GM21526 (cell line): ENCODE results near the gene ANKRD18A.
"Not testable (repeated sequence)": the region's sequence is repeated elsewhere in the genome, so short reads cannot be mapped to it uniquely, and the experiment has no call there.

Experiments
- ATAC-seq: cut with Tn5 transposase; IDR thresholded peaks from one replicate; pipeline ENCODE4 v1.9.1; 2021; ENCODE audit warnings: moderate library complexity; ENCODE audit not compliant: unreplicated experiment, low FRiP score

Gene ANKRD18A

DNA sequence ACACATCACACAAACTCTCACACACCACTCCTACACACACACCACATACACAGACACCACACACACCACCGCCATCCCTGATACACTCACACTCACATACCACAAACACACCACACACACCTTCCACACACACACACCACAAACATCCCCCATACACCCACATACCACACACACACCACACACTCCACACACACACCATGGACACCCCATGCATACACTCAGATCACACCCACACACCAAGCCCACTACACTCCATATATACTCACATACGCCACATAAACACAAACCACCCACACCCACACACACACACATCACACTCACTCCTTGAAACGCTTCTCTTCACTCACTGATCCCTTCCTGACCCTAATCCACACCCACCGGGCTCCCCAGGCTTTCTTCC is 9.1 kb upstream of the ANKRD18A start:
- no peak for ATAC-seq

DNA sequence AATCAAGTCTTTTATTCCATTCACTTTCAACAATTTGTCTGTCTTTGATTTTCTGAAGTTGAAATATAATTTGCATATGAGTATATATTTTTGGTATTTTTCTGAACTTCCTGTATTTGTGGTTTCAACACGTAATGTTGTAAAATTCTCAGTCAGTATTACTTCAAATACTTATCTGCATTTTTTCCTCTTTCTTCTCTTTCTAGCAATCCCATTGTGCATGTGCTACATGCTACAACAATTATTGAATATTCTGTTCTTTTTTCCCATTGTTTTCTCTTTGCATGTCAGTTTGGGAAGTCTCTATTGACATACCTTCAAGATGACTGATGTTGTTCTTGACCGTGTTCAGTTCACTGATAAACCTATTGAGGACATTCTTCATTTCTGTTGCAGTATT is 5.6 kb upstream of the ANKRD18A start:
- ATAC-seq, result no peak

DNA sequence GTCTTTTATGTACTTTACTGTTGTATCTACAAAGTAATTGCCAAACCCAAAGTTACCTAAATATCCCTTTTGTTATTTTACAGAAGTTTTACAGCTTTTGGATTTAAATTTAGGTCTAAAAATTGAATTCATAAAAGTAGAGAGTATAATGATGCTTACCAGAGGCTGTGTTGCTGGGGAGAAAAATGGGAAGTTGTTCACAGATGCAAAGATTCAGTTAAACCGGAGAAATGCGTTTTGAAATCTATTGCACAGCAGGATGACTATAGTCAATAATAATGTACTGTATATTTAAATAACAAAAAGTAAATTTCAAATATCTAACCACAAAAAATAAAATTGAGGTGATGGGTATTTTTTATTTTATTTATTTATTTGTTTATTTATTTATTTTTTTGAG is 2.6 kb upstream of the ANKRD18A start:
- ATAC-seq, result no peak

DNA sequence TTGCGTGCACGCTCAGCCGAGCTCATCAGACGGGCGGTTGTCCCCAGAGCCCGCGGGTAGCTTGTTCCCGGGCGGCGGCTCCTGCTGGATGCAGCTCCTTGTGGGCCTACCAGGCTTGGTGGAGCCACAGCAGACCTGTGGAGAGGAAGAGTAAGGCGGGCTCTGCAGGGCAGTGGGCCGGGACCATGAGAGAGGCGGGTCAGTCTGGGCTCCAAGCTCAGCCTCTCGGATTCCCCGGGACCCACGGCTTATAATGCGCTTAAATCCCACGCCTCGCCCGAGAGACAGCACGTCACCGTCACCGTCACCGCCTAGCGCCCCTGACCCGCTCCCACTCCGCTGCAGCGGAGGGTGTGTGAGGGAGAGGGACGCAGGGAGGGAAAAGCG is 1.9 kb upstream of the ANKRD18A start:
- ATAC-seq, result no peak

DNA sequence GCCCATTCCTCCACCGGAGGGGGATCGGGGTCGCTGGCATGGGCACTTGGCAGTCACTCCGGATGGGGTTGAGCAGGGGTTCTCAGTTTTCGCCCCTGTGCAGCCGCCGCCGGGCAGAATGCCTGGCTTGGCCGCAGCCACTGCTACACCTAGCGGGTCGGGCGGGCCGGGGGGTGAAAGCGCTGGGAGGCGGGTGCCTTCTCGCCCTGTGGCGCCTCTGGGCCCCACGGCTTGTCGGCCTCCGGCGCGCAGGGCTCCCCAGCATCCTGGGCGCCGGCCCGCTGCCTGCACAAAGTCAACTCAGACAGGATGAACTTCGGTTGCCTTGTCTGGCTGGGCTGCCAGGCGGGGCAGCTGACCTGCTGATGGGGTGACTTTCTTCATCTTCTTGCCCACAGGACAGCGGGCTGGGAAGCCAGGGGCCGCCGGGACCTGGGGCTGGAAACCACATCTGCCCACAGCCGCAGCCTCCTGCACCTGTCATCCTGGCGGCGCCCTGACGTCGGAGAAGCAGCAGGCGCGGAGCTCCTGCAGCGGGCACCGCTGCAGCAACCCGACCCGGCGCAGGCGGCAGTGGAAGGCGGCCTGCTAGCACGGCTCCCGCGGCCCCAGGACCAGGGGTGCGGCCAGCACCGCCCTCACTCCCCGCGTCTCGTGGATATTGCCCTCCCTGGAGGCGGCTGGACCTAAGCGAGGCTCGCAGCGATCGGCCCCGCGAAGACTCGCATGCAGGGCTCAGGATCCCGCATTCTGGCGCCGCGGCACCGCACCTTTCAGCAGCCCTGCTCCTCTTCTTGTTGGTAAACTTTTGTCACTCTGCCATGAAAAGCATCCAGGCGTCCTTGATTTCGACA is 1.3 kb upstream of the ANKRD18A start:
- peak; percentile 25 for ATAC-seq

DNA sequence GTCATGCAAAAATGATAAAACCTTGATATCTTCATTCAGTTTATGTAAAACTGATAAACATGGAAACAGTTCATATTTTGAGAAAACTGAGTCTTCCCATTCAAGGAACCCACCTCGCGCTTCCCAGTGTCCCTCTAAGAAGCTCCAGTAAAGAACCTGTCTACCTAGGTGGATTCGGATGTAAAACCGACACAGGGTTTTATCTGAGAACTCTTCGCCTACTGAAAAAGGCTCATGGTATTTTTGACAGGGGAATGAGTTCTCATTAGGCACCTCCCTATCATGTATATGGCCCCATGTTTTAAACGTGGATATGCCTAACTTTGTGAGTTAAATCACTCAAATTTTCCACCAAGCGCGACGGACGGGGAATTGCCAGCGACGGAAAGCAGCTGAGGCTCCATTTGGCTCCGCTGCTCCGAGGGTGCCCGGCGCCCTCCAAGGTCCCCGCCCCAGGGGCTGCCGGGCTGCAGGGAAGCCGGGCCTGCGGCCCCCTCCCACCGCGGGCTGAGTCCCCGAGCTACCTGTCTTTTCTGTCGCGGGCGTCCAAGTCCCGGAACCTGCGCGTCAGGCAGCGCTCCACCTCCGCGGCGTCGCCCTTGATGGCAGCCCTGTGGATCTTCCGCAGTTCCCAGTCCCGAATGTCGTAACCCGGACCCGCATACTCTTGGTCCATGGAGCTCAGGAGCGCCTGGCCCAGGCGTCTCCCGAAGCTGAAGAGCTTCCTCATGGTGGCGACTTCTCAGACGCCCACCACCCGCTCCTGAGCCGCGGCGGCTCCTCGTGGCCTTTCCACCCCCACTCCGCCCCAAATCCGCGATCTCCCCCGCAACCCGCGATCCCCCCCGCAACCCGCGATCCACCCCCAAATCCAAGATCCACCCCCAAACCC is 594 bp downstream of the ANKRD18A start:
- ATAC-seq, result no peak

DNA sequence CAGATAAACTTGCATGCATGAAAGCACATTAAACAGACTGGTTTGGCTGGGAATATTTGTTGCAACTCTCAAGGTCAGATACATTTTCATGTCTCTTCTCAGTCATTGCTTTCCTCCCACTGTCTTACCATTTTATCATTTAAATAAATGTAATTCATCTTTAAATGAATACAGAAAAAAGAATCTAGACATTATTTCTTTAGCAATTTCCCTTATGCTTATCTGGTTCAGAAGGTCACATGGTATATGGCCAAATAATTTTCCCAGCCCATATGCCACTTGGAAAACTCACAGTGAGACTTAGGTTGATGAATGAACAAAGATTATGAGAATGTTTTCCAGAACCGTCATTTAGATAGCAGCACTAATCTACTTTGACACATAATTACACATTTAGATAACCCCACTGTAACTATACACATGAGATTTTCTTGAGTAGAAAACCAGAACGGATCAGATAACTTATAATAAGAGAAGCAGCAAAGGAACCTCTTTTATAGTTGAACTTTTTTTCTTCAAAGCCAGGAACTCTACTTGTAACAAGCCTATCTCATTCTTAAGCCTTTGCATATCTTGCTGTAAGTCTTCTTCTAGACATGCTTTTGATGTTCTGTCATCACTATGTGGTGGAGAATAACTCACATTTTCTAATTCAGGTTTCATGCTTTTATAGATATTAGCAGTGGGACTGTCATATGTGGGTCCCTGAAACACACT is 22.2 kb downstream of the ANKRD18A start:
- ATAC-seq, result not testable (repeated sequence)

DNA sequence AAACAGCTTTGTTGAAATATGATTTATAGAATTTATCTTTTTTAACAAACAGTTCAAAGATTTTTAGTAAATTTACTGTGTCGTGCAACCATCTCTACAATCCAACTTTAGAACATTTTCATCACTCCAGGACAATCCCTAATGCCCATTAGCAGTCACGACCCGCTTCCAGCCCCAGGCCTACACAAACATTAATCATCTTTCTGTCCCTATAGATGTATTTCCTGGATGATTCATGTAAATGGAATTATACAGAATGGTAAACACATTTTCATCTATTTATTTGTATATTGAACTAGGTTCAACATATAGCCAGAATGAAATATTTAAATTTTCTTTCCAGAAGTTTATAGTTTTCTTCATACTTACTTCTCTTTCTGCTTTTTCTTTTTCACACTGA is 25.3 kb downstream of the ANKRD18A start:
- not testable (repeated sequence) for ATAC-seq

DNA sequence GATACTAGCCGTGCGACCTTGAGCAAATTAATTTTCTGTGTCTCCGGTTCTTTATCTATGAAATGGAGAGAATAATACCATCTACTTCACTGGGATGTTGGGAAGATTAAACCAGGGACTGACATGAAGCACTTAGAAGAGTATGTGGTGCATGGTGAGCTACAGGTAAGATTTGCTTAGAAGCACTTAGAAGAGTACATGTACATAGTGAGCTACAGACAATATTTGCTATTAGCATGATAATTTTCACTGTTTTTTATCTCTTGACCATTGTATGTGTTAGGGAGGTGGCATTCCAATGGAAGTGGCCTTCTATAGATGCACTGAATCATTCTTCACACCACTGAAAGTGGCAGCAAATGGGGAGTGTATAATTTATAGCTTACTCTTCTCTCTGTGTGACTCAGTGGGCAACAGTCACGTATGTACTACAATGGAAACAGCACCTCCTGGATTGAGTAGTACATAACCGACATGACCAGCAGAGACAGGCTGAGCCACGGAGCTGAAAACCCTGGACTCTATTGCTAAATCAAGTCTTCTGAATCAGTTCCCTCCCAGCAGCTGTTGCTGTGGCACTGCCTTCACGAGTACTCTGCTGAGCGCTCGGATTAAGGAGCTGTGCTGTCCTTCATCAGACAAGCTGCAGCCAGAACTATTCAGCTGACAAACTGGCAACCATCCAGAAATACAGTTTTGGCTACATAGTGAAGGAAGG is 28.9 kb downstream of the ANKRD18A start:
- not testable (repeated sequence) for ATAC-seq

DNA sequence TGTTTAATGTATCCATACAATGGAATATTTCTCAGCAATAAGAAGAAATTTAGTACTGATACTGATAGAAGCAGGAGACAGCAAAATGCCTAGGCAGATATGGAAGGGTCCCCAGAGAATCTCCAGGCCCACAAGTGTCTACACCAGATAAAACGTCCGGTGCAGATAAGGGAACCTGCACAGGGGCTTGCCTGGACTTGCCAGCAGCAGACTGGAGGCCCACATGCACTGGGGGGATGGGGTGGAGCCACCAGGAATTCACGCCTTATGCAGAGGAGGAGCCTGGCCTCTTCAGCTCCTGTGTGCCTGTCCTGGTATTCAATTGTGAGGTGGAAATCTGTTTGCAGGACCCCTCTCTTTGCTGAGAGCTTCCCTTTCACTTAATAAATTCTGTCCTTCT is 36.6 kb downstream of the ANKRD18A start:
- ATAC-seq, result not testable (repeated sequence)

DNA sequence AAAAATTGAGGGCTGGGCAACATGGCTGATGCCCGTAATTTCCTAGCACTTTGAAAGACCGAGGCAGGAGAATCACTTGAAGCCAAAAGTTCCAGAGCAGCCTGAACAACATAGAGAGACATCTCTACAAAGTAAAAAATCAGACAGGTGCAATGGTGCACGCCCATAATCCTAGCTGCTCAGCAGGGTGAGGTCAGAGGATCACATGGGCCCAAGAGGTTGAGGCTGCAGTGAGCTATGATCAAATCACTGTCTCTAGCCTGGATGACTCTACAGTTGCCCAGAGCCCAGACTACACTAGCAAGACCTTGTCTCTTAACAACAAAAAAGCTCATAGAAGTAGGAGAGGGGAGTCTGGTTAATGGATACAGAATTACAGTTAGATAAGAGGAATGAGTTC is 40.3 kb downstream of the ANKRD18A start:
- ATAC-seq, result not testable (repeated sequence)

DNA sequence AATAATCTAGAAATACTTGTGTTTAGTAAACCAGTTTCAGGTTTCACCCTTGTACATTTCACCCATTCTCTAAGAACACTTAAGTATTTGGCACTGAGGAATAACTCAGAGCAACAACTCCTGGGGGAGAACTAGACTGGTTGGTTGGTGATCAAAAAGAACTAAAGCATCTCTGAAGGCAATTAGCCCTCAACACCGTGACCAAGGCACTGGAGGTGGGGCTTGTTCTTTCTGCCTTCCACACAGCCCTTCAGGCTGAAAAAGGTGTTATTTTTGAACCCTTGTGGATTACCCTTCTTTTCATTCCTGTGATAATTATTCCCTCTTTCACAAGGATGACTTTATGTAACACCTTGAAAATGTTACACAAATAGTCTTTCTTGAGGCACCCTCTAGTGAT is 44.2 kb downstream of the ANKRD18A start:
- ATAC-seq, result not testable (repeated sequence)

DNA sequence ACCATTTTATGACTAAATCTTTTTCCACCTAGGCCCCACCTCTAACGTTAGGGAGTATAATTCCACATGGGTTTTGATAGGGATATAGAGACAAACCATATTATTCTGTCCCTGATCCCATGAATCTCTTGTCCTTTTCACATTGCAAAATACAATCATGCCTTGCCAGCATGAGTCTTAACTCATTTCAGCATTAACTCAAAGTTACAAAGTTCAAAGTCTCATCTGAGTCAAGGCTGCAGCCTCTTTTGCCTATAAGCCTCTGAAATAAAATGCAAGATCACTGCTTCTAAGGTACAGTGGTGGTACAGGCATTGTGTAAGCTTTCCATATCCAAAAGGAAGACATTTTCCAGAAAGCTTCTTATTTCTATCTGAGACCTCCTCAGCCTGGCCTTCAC is 54.3 kb downstream of the ANKRD18A start:
- ATAC-seq, result not testable (repeated sequence)

DNA sequence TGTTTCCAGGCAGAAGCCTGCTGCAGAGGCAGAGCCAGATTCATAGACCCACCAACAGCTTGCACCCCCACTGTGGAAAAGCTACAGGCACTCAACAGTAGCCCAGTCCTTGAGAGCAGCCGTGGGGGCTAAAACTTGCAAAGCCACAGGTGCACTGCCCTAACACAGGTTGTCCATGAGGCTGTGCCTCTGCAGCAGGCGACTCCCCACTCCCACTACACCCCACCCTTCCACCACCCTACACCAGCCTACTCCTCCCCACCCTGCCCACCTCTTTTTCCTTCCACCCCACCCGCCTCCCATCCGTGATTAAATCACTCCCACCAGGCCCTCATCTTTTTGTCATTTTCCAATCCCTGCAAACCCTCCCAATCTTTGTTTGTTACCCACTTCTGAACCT is 55.2 kb downstream of the ANKRD18A start:
- ATAC-seq, result not testable (repeated sequence)

DNA sequence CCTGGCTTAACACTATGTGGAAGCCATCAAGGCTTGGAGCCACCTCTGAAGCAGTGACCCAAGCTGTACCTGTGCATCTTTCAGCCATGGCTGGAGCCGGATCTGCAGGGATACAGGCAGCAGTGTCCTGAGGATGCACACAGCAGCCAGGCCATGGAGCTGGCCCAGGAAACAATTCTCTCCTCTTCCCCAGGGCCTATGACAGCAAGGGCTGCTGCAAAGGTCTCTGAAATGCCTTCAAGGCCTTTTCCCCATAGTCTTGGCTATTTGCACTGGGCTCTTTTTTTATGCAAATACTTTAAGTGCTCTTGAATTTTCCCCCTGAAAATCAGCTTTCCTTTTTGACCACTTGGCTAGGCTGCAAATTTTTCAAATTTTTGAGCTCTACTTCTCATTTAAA is 56.5 kb downstream of the ANKRD18A start:
- ATAC-seq, result not testable (repeated sequence)

DNA sequence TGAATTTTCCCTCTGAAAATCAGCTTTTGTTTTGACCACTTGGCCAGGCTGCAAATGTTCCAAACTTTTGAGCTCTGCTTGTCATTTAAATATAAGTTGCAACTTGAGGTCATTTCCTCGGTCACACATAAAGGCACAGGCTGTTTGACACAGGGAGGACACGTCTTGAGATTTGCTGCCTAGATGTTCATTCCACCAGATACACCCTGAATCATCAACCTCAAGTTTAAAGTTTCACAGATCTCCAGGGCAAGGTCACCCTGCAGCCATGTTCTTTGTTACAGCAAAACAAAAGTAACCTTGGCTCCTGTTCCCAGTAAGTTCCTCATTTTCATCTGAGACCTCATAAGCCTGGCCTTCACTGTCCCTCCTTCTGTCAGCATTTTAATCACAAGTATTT is 59.3 kb downstream of the ANKRD18A start:
- ATAC-seq, result not testable (repeated sequence)

DNA sequence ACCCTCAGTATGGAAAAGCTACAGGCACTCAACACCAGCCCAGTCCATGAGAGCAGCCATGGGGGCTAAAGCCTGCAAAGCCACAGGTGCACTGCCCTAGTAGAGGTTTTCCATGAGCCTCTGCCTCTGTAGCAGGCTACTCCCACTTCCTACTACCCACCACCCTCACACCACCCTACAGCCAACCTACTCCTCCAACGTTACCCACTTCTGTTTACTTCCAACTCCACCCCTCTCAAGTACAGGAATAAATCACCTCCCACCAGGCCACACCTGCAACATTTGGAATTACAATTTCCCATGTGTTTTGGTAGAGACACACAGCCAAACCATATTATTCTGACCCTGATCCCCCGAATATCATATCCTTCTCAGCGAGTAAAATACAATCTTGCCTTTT is 61.2 kb downstream of the ANKRD18A start:
- not testable (repeated sequence) for ATAC-seq

DNA sequence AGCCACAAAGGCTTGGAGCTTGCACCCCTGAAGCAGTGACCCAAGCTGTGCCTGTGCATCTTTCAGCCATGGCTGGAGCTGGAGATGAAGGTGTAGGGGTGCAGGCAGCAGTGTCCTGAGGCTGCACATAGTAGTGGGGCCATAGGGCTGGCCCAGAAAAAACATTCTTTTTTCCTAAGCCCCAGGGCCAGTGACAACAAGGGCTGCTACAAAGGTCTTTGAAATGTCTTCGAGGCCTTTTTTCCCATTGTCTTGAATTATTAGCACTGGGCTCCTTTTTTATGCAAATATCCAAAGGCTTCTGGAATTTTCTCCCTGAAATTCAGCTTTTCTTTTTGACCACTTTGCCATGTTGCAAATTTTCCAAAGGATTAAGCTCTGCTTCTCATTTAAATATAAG is 62.6 kb downstream of the ANKRD18A start:
- ATAC-seq, result not testable (repeated sequence)

DNA sequence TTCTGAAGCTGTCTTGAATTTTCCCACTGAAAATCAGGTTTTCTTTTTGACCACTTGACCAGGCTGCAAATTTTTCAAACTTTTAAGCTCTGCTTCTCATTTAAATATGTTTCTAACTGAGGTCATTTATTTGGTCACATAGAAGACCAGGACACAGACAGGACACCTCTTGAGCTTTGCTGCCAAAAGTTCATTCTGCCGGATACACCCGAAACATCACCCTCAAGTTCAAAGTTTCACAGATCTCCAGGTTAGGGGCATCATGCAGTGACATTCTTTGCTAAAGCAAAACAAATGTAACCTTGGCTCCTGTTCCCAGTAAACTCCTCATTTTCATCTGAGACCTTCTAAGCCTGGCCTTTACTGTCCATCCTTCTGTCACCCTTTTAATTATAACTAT is 65.4 kb downstream of the ANKRD18A start:
- ATAC-seq, result not testable (repeated sequence)

DNA sequence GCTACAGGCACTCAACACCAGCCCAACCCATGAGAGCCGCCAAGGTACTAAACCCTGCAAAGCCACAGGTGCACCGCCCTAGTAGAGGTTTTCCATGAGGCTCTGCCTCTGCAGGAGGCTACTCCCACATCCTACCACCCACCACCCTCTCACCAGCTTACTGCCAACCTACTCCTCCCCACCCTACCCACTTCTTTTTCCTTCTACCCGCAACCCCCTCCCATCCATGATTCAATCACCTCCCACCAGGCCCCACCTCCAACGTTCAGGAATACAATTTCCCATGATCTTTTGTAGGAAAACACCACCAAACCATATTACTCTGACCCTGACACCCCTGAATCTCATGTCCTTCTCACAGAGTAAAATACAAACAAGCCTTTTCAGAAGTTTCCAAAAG is 67.4 kb downstream of the ANKRD18A start:
- not testable (repeated sequence) for ATAC-seq
